ENCODE data around the gene ACBD4. TPM values are rescaled to one million over a fixed set of nuclear protein-coding genes. Genes with fewer than 3 reads are reported as not detected.

The ACBD4 gene
- total RNA-seq, 1 experiment from 2014 or later: 9.7 TPM

DNA sequence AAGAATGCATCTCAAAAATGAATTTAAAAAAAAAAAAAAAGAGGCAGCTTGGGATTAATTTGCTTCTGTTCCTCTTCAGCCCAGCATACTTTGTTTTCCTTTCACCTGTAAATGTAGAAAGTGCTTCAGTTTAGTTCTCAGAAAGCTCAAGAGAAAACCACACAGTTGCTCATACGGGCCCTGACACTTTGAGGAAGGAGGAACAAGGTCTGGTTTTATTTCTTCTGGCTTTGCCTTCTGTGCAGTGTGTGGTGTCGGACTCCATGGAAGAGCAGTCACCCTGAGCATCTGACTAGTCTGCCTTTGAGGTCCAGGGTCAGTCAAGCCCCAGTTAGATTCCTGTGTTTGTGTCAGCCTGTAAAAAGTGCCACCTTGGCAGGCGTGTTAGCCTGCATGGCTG, 46.7 kb upstream of the ACBD4 start:
- no peaks in the 10 kb centered on the region for H3K9me3 Mint-ChIP-seq
- Histone ChIP-seq H3K79me2 (ENCODE audit: insufficient read depth, low read length) (no peaks in the 10 kb centered on the region), H4K91ac (ENCODE audit: insufficient read length, low read depth, low read length) (no peak overlapping the region), H2BK12ac (ENCODE audit: insufficient read length, low read depth, low read length) (no peak overlapping the region), H3K4me2 (ENCODE audit: insufficient read depth, insufficient read length, low read length) (no peak overlapping the region), H2BK120ac (ENCODE audit: low read depth, low read length, poor library complexity, severe bottlenecking) (no peak overlapping the region), H4K5ac (ENCODE audit: insufficient read length, low read depth, low read length) (no peak overlapping the region), H3K4me1 (ENCODE audit: insufficient read depth, low read length) (peaks cover 2% of the 10 kb centered on the region; the same call in 1 of the 2 replicates), H3K9ac (ENCODE audit: extremely low read depth, insufficient read length, low read length) (no peak overlapping the region), H3T11ph (ENCODE audit: low read length) (no peak overlapping the region), H3K56ac (ENCODE audit: insufficient read length, low read depth, low read length) (no peak overlapping the region), H3K9me3 (ENCODE audit: control insufficient read depth, low read depth, low read length) (no peaks in the 10 kb centered on the region), H2AFZ (ENCODE audit: low read length) (no peak overlapping the region), H3K14ac (ENCODE audit: insufficient read depth, low read length) (no peak overlapping the region), H2BK20ac (ENCODE audit: low read depth, low read length, poor library complexity, severe bottlenecking) (no peak overlapping the region), H3K23me2 (ENCODE audit: insufficient read length, low read depth, low read length, poor library complexity, severe bottlenecking) (no peaks in the 10 kb centered on the region), H3K27me3 (ENCODE audit: insufficient read depth, low read length) (no peaks in the 10 kb centered on the region), H2BK5ac (ENCODE audit: insufficient read length, low read length) (no peak overlapping the region), H2BK15ac (ENCODE audit: low read depth, low read length) (no peak overlapping the region), H3K79me1 (ENCODE audit: insufficient read depth, low read depth, low read length, poor library complexity, severe bottlenecking) (no peaks in the 10 kb centered on the region), H4K8ac (replicated peaks; ENCODE audit: insufficient read length, low read depth, low read length) (no peak overlapping the region), H4K20me1 (ENCODE audit: control insufficient read depth, insufficient read depth, insufficient read length) (no peaks in the 10 kb centered on the region), H3K23ac (ENCODE audit: insufficient read length, low read depth, low read length) (no peak overlapping the region), H3K4ac (ENCODE audit: low read depth, low read length) (no peak overlapping the region), H3K27ac (ENCODE audit: insufficient read length, low read depth, low read length) (no peak overlapping the region), H3K18ac (ENCODE audit: insufficient read length, low read depth, low read length) (no peak overlapping the region), H2AK5ac (ENCODE audit: insufficient read length, low read length) (no peak overlapping the region)
- 0 out of 7 replicates have a peak overlapping the region, but pooled peaks of 1 of the 3 experiments have one; percentile 50 for H3K27ac Mint-ChIP-seq
- DNase-seq: no peak
- TF ChIP-seq, protein P1, sequence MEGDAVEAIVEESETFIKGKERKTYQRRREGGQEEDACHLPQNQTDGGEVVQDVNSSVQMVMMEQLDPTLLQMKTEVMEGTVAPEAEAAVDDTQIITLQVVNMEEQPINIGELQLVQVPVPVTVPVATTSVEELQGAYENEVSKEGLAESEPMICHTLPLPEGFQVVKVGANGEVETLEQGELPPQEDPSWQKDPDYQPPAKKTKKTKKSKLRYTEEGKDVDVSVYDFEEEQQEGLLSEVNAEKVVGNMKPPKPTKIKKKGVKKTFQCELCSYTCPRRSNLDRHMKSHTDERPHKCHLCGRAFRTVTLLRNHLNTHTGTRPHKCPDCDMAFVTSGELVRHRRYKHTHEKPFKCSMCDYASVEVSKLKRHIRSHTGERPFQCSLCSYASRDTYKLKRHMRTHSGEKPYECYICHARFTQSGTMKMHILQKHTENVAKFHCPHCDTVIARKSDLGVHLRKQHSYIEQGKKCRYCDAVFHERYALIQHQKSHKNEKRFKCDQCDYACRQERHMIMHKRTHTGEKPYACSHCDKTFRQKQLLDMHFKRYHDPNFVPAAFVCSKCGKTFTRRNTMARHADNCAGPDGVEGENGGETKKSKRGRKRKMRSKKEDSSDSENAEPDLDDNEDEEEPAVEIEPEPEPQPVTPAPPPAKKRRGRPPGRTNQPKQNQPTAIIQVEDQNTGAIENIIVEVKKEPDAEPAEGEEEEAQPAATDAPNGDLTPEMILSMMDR (conservative IDR thresholded peaks at IDR 0.05): no peak
- H3K4me1 Mint-ChIP-seq: peaks cover 11 to 12% of the 10 kb centered on the region in 2 experiments
- H3K27me3 Mint-ChIP-seq (ENCODE audit: low read depth): no peaks in the 10 kb centered on the region
- WGBS (ENCODE audit: extremely low coverage, insufficient read length, low lambda C conversion rate): no CpG with 5 or more reads among the region's 3 CpGs
- H3K36me3 Mint-ChIP-seq (ENCODE audit: insufficient read depth in 1 of 3, low read depth in 3 of 3): peaks cover 39 to 89% (median 70%) of the 10 kb centered on the region in 3 experiments
- H3K4me3 Mint-ChIP-seq: no peak overlapping the region

Data from H9 (cell line).